ENCODE results near the gene CHID1.

GRCh38 chr11:873706-874105, 36.9 kb downstream of the CHID1 start:
- no peak for TF ChIP-seq ZNF707 (CRISPR knock-in tag; conservative IDR thresholded peaks at IDR 0.05)
- TF ChIP-seq SIN3A (IDR thresholded peaks at IDR 0.05; ENCODE audit: borderline replicate concordance in 2 of 2, control insufficient read depth in 1 of 2, low read depth in 2 of 2, low read length in 2 of 2): no peak
- TF ChIP-seq ELK1 (CRISPR knock-in tag; IDR thresholded peaks at IDR 0.05): no peak
- TF ChIP-seq BHLHE40 (IDR thresholded peaks at IDR 0.05; ENCODE audit: low read length): no peak
- no peak for TF ChIP-seq NR2F6 (CRISPR knock-in tag; IDR thresholded peaks at IDR 0.05)
- no peak for TF ChIP-seq USF1 (CRISPR knock-in tag; IDR thresholded peaks at IDR 0.05)
